GM06990 (cell line): ENCODE data around the gene LHFPL4.

Source experiments
- DNase-seq: peaks from one replicate; pipeline ENCODE4 v3.0.0-alpha.2; 2011; ENCODE audit not compliant: insufficient read length; ENCODE audit errors: extremely low read depth
- H3K27me3 ChIP-seq: replicated peaks from 2 replicates; pipeline ENCODE4 v1.6.0; 2011; ENCODE audit warnings: low read length; ENCODE audit not compliant: control insufficient read depth, insufficient read depth
- H3K36me3 ChIP-seq: 2 replicates; pipeline ENCODE4 v1.5.1; 2011; ENCODE audit warnings: low read length; ENCODE audit not compliant: control insufficient read depth, insufficient read depth
- H3K4me3 ChIP-seq: replicated peaks from 2 replicates; pipeline ENCODE4 v1.5.1; 2011; ENCODE audit warnings: low read depth, mild to moderate bottlenecking, control low read depth, low read length
- TF ChIP-seq, protein P1 (sequence below): IDR thresholded peaks from 2 replicates; pipeline ENCODE4 v1.5.1; 2011; ENCODE audit warnings: low read length, control low read depth, mild to moderate bottlenecking, inconsistent platforms; ENCODE audit not compliant: insufficient read depth, poor library complexity, severe bottlenecking

LHFPL4 gene

DNA sequence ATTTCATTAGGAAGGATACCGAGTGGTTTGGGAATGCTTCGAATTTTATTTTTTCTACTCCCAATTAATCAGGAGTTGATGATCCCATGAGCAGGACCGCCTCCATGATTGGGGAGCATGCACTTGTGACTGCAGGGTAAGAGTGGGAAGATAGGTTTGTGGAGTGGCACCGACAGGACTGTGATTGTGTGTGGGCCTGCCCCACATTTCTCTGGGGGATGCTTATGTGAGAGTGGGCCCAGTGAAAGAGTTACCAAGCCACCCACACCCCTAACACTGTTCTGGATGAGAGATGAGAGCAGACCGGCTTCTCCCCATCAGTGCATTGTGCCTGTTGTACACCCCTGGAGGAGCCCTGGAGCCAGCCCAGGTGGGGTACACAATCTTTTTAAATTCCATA is 76.7 kb downstream of the LHFPL4 start:
- Histone ChIP-seq H3K4me3 (no peak overlapping the region), H3K27me3 (no peaks in the 10 kb centered on the region), H3K36me3 (peaks cover 37% of the 10 kb centered on the region)
- DNase-seq: no peak
- TF ChIP-seq, protein P1, sequence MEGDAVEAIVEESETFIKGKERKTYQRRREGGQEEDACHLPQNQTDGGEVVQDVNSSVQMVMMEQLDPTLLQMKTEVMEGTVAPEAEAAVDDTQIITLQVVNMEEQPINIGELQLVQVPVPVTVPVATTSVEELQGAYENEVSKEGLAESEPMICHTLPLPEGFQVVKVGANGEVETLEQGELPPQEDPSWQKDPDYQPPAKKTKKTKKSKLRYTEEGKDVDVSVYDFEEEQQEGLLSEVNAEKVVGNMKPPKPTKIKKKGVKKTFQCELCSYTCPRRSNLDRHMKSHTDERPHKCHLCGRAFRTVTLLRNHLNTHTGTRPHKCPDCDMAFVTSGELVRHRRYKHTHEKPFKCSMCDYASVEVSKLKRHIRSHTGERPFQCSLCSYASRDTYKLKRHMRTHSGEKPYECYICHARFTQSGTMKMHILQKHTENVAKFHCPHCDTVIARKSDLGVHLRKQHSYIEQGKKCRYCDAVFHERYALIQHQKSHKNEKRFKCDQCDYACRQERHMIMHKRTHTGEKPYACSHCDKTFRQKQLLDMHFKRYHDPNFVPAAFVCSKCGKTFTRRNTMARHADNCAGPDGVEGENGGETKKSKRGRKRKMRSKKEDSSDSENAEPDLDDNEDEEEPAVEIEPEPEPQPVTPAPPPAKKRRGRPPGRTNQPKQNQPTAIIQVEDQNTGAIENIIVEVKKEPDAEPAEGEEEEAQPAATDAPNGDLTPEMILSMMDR: no peak

DNA sequence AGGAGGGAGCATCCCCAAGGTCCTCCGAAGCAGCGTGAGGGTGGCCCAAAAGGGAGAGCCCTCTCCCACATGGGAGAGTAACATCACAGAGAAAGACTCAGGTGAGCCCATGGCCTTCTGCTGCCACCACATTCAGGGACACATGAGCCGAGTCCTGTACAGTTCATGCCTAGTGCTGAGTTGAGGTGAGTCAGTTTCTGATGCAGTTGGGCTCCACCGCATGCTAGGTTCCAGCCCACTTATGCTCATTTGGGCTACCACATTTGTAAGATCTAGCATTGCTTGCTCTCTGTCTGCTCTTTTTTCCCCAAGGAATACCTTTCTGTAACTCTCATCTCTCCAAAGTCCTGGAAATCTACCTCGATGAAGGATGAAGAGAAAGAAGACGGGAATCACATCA is 79.1 kb downstream of the LHFPL4 start:
- DNase-seq: no peak
- TF ChIP-seq, protein P1: no peak

DNA sequence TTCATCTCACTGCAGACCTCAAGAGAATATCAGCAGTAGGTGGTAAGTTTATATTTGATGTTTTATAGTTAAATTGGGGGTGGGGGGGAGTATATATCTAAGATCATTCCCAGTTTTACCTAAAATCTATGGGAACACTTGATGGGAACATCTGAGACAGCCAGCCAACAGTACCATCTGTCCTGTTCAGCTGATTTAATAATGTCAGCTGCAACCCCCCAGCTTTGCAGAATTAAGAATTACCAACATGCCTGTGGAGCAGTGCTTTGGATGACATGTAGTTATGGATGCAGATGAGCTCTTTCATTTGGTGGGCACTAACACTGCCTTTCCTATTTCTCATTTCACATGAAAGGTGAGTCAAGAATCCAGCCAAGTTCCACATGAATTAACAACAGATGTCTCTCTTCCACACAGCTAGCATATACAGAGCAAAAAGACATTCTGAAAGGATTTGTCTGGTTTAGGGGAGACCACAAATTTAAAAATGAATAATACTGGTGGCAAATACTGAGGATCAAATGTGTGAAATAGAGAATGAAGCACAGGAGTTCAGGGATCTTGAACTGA is 80.0 kb downstream of the LHFPL4 start:
- H3K4me3 ChIP-seq: no peak overlapping the region

More for the DNA sequence above, 79.1 kb downstream of the LHFPL4 start:
- peaks cover 48% of the 10 kb centered on the region for H3K36me3 ChIP-seq
- H3K27me3 ChIP-seq: no peaks in the 10 kb centered on the region
- no peak overlapping the region for H3K4me3 ChIP-seq

DNA sequence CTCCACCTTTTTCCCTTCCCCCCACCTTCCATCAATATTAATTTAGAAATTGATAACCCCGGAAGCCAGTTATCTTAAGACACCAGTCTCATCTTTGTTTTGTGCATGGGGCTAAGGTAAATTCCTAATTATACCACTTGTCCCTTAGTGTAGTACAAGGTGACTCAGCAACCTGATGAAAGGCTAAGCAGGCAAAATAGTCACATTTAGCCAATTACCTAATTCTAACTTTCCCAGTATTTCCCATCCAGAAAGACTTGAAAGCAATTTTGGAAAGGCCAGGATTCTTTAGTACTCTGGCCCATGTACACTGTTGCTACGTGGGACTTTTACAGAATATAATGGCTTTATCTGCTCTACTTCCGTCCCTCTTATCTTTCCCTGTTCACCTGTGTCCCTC is 83.6 kb downstream of the LHFPL4 start:
- peaks cover 43% of the 10 kb centered on the region for H3K36me3 ChIP-seq
- TF ChIP-seq, protein P1: no peak
- H3K4me3 ChIP-seq: no peak overlapping the region
- no peak for DNase-seq
- no peaks in the 10 kb centered on the region for H3K27me3 ChIP-seq

More for the DNA sequence above, 80.0 kb downstream of the LHFPL4 start:
- DNase-seq: no peak
- H3K36me3 ChIP-seq: peaks cover 46% of the 10 kb centered on the region
- TF ChIP-seq, protein P1: no peak
- H3K27me3 ChIP-seq: no peaks in the 10 kb centered on the region

DNA sequence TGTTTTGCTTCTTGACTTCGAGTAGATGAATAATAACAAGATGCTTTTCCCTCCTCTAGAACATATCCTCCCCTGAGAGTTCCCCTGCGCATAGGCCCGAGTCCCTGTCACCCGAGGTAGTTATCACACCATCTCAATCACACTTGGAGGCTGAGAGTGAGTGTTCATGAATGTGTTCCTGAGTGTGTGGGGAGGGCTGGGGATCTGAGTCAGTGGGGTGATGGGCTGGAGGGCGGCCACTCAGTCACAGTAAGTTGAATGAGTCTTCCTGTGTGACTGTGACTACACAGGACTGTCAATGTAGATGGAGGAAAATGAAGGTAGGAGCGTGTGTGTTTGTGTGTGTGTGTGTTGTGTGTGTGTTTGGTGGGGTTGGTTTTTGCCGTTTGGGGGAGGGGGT is 85.2 kb downstream of the LHFPL4 start:
- H3K36me3 ChIP-seq: peaks cover 40% of the 10 kb centered on the region
- DNase-seq: no peak
- TF ChIP-seq, protein P1: no peak
- H3K4me3 ChIP-seq: no peak overlapping the region
- no peaks in the 10 kb centered on the region for H3K27me3 ChIP-seq

DNA sequence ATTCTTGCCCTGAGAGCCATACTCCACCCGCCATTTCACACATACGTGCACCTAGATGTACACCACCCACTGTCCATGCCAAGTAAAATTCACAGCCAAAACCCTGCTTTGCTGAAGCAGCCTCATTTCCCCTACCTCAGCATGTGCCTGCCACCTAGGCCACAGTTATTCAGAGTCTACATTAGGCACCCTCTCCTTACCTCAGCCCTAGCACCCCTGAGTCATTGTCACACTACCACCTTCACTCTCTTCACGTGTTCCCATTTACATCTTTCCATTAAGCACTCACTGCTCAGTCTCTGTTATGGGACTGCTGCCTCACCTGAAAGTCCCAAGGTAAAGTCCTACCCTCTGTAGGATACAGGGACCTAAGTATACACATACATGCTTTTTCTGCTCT is 86.2 kb downstream of the LHFPL4 start:
- TF ChIP-seq, protein P1: no peak
- H3K27me3 ChIP-seq: no peaks in the 10 kb centered on the region
- H3K36me3 ChIP-seq: peaks cover 38% of the 10 kb centered on the region
- no peak overlapping the region for H3K4me3 ChIP-seq
- no peak for DNase-seq
